Measurements from ENCODE around the gene TMEM114.

Gene TMEM114

GRCh38 chr16:8622315-8622656, 32.0 kb upstream of the TMEM114 start:
- POLR2A ChIA-PET = no interaction called here
- peak; percentile 40 for DNase-seq (ENCODE audit: extremely low spot score)
- CTCF ChIA-PET = interaction anchor here (0.9 to 1.2 kb wide), 2 partner anchors 55 to 517 kb away, joined by 3 to 4 read pairs; no protein-coding TSS in a partner anchor
- no peak for TF ChIP-seq CTCF (IDR thresholded peaks at IDR 0.05; ENCODE audit: control extremely low read depth, extremely low read depth, low read depth, missing control alignments)

- no peak for TF ChIP-seq CTCF (IDR thresholded peaks at IDR 0.05; ENCODE audit: control extremely low read depth, extremely low read depth, low read depth, missing control alignments)
- peak; percentile 100 for DNase-seq (ENCODE audit: extremely low spot score)
- ChIA-PET POLR2A (no interaction called here), CTCF (interaction anchor here (0.9 to 1.2 kb wide), 2 partner anchors 54 to 517 kb away, joined by 3 to 4 read pairs; no protein-coding TSS in a partner anchor)
These were observed 31.4 kb upstream of the TMEM114 start, which contains the start of gene METTL22 for GRCh38 chr16:8621572-8622314. Gene METTL22, plus strand, starts transcription at chr16:8621698. Its CDS starts 3,968 bp downstream, at chr16:8625666.

DNA sequence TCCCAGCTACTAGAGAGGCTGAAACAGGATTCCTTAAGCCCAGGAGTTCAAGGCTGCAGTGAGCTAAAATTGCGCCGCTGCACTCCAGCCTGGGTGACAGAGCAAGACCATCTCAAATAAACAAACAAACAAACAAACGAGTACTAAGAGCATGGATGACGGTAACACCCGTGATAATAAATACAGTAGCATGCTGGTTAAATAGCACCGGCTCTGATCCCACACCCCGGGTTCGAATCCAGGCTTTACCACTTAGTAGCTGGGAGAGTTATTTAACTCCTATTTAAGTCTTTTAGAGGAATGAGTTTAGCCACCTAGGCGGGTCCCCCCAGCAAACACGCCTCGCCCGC, 30.9 kb upstream of the TMEM114 start:
- no peak for DNase-seq (ENCODE audit: extremely low spot score)
- TF ChIP-seq CTCF (IDR thresholded peaks at IDR 0.05; ENCODE audit: control extremely low read depth, extremely low read depth, low read depth, missing control alignments) = no peak
- POLR2A ChIA-PET = no interaction called here
- CTCF ChIA-PET = no interaction called here

- ChIA-PET POLR2A (no interaction called here), CTCF (no interaction called here)
- TF ChIP-seq CTCF (IDR thresholded peaks at IDR 0.05; ENCODE audit: control extremely low read depth, extremely low read depth, low read depth, missing control alignments) = no peak
- DNase-seq (ENCODE audit: extremely low spot score) = no peak
These were observed 30.2 kb upstream of the TMEM114 start for GRCh38 chr16:8620535-8620934.

DNA sequence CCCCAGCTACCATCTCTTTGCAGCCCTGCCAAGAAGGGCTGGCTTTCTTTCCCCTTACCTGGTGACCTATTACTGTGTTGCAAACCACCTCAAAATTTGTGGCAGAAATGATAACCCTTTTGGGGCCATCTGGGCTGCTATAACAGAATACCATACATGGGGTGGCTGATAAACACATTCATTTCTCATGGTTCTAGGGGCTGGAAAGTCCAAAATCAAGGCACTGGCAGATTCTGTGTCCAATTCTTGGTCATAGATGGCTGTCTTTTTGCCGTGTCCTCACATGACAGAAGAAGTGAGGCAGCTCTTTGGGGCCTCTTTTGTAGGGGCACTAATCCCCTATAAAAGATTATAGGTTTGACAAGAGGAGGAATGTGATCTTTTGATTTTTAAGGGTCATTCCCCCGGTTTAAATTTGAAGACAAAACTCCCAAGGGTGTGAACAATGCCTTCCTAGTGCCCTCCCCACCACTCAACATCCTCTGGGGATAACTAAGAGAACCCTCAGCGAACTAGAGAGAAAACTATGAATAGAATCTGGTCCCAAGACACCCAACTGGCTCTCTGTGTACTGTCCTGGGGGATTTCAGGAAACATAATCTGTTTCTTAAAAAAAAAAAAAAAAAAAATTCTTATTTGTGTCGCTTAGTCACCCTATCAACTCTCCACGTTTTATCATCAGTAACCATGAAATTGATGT, 29.5 kb upstream of the TMEM114 start:
- ChIA-PET POLR2A (no interaction called here), CTCF (no interaction called here)
- DNase-seq (ENCODE audit: extremely low spot score) = no peak
- TF ChIP-seq CTCF (IDR thresholded peaks at IDR 0.05; ENCODE audit: control extremely low read depth, extremely low read depth, low read depth, missing control alignments) = no peak

DNA sequence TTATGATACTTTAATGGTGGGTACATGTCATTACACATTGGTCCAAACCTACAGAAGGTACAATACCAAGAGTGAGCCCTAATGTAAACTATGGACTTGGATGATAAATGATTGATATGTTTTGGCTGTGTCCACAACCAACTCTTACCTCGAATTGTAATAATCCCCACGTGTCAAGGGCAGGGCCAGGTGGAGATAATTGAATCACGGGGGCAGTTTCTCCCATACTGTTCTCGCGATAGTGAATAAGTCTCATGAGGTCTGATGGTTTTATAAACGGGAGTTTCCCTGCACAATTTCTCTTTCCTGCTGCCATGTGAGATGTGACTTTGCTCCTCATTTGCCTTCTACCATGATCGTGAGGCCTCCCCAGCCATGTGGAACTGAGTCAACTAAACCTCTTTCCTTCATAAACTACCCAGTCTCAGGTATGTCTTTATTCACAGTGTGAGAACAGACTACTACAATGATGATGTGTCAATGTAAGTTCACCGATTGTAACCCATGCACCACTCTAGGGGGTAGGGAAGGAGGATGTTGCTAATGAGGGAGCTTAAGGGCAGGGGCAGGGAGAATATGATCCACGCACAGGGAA, 24.2 kb upstream of the TMEM114 start:
- DNase-seq (ENCODE audit: extremely low spot score) = no peak
- ChIA-PET CTCF (interaction anchor here (1.0 to 1.5 kb wide), 4 partner anchors 9 to 525 kb away, joined by 3 to 5 read pairs (median 3); no protein-coding TSS in a partner anchor), POLR2A (no interaction called here)
- no peak for TF ChIP-seq CTCF (IDR thresholded peaks at IDR 0.05; ENCODE audit: control extremely low read depth, extremely low read depth, low read depth, missing control alignments)

All from GM10248 (cell line).